Measurements from ENCODE around the gene CPNE4.

Gene CPNE4

DNA sequence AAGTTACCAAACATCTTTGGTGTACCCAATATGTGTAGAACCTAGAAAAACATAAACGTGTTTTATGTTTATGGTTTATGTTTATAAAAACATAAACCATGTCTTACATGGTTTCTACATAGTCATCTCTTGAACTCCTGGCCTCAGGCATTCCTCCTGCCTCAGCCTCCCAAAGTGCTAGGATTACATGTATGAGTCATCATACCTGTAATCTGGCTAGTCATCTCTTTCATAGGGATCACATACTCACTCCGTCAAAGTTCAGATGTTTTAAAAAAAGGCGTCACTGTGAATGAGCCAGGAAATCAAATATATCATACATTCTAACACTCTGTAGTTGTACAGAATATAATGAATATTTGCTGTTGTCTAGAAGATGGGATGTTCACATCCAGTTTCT lies 178.6 kb downstream of the CPNE4 start:
- no peak for FAIRE-seq

DNA sequence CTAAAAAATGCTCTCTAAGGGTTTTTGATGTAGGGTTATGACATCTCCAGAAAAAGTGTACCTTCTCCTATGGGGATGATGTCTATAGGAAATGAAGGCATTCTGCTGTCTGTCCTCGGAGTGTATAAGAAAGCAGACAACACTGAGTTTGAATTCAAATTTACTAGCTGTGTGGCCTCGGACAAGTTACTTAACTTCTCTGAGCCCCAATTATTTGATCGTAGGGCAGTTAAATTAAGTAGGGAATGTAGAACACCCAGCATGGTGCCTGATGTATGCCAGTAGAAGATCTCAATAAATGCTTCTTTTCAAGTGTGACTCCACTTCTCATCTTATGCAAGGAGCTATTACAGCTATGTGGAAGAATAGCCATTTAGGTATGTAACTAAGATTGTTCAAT lies 184.6 kb downstream of the CPNE4 start:
- no peak for FAIRE-seq

DNA sequence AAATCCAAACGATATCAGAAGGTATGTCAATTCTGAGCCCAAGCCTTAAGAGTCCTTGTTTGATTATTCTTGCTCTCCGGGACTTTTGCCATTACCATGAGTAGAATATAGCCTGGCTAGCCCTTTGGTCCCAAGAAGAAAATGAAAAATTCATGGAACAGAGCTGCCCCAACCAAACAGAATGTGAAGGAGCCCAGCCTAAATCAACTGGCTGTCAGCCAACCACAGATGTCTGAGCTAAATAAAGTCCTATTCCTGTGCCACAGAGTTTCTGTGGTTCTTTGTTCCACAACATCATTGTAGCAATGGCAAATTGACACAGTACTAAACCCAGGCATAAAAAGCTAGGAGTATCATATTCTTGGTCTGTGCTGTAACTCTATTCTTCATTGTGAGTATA lies 185.2 kb downstream of the CPNE4 start:
- no peak for FAIRE-seq

DNA sequence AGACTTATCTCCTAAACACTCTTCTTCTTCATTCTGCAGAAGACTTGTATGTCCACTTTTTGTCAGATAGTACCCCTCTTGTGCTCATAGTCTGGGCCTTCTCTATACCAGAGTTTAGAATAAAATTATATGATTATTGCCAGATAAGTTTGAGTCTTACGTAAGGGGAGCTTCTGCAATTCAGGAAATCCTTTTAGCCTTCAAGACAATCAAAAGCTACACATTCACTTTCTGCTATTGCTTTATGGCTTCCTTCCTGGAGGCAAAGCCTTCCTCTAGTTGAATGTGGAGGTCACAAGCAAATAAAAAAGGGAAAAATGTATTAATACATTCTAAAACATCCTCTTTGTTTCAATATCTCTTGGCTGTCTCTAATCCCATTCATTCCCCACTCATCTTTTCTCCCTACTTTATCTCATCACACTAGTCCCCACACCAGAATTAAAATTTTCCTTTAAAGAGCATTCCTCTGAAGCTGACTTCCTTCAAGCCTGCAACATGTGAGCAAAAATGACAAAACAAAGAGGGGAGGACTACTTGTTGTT lies 186.8 kb downstream of the CPNE4 start:
- FAIRE-seq, result no peak

DNA sequence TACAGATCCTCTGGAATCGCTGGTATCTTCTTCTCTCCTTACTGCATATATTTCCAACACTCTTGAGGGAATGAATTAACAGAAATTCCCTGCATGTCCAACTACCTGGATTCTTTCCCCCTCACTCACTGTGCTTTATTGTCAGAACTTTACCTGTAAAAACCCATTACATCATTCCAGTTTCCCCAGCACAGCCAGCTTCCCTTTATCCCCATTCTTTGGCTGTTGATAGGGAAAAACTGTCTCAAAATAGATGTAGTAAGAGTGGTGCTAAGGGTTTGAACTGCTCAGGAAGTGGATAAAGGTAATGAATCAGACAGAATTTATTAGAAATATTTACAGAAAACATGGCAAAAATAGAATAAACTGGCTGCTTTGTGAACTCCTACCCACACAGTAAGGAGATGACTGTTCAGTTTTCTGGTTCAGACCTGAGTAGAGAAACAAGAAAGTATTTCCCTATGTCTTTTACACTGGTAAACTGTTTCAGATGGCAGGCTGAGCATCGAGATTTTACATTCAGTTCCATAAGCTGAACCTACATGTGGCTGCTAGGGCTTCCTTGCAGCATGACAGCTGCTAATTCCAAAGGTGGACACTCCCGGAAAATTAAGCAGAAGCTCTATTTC lies 188.4 kb downstream of the CPNE4 start:
- FAIRE-seq, result no peak

DNA sequence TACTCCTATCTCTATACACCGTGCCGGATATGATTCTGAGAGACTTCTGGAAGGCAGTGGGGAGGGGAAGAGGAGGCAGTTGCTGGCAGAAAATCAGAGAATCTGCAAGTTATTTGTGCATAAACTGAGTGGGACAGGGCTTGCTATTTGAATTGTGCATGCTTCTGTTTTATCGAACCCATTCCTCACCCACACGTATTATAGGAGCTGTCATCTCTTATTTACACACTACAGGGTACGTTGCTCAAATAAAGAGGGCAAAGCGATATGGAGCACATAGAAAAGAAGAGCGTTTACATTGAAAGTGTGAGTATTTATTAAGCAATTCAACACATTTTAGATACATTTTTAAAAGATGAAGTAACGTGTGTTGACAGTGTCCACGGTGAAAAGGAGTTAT lies 191.6 kb downstream of the CPNE4 start:
- no peak for FAIRE-seq

DNA sequence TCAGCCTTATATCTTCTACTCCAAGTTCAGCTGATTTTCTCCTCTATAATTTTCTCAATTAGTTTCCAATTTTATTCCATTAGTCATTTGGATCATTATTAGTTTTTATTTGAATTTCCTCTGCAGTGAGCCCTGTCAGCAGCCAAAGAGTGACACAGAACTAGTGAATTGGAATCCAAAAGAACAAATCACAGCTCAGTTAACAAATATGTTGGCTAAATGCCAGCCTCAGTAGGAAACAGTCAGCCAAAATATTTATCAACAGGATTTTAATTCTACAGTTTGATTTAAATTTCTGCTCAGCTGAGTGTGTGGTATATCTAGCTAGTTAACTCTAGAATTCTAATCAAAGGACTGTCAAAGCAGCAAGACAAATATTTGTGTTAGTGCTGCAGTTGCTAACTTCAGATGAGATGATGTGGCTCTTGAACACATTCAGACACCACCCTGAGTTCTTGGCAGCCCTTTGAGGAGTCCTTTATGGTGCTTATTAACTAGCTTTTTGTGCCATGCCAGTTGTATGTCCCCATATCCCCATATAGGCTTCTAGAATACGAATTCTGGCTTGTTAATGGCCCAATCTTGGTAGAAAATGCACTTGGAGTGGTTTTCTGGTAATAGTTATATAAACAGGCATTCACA lies 194.5 kb downstream of the CPNE4 start:
- no peak for FAIRE-seq

DNA sequence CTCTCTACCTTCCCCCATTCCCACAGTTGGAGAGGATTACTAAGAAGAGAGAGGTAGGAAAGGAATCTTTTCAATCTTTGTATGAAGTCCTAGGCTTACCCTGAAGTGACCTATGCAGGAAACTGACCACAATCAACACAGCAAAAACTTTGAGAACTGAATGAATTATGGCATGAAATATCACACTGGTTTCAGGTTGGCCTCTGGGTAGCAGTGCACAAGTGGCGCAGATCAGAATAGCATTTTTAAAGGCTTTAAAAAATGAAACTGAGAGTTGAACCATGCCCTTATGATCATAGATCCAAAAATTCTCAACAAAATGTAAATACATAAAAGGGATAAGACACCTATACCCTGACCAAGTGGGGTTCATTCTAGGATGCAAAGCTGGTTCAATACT lies 198.9 kb downstream of the CPNE4 start:
- FAIRE-seq, result no peak

DNA sequence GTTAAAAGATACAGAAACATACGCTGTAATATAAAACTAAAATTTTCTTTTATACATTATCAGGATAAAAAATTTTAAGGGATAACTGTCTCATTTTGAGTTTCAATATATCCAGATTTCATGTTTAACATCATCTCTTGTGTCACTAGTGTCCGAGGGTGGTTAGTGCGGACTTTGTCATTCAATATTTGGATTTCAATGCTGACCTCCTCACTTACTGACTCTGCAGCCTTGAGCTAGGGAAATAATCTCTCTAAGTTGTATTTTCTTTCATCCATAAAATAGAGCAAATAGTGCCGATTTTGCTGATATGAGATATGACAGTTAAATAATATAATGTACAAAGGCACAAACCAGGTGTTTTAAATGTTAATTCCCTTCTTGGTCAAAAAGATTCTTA lies 203.2 kb downstream of the CPNE4 start:
- FAIRE-seq, result no peak

DNA sequence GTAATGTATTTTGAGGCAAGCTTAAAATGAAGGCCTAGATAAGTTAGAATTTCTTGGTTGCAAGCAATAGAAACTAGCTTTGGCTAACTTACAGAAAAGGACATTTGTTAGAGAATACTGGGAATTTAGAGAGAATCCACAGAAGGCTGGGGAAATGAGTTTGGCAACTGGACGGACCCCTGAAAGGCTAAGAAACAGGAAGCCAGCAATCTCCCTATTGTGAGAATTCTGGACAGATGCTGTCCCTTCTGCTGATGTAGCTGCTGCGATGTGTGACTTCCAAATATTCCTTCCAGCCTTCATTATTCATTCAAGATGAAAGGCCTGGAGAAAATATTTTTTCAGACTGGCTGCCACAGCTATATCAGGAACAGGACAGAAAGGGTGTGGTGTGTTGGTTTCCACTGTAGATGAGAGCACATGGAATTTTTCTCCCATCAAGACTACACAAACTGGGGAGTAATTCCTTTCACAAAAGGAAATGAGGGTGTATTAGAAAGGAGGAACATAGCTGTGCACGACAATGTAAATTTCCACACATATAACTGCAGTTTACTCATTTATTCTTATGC lies 213.5 kb downstream of the CPNE4 start:
- no peak for FAIRE-seq

DNA sequence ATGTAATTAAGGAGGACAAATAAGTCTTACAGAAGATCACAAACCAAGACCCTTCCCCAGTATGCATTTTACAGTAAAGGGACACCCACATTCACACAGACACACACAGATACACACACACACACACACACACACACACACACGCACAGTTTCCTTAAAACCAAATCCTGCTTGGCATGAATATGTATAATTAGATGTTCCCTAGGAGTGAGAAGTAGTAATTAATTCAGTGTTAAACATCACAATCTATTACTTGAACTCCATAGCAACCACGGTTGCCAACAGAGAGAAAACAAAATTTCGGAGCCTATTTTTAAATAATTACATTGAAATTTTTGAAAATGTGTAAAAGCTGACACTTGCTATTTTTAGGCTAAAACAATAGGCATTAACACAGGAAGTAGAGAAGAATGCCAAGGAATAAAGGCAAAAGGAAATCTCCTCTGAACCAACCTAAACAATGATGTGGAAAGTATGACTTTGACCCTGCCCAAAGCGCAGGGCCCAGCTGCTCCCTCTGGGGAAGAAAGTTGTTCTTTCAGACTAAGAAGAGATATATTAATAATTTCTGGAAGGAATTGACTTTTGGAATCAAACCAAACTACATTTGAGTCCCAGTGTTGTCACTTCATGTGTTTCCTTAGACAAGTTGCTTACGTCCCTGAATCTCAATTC lies 215.3 kb downstream of the CPNE4 start:
- no peak for FAIRE-seq

DNA sequence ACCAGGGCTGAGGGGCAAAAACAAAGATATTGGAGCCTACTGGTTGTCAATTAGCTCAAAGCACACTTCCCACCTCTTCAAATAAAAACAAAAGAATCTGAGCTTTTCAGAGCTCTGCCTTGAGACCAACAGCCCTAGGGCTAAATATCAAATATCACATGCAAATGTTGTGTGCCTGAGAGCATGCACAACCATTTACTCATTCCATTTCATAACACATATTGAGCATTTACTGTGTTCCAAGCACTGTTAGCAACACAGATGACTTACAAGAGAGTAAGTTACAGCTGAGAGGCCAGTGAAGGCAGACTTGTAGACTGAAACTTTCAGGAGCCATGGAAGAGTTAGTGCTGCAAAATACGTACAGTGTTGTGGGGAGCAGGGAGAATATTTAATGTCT lies 222.4 kb downstream of the CPNE4 start:
- FAIRE-seq, result no peak

DNA sequence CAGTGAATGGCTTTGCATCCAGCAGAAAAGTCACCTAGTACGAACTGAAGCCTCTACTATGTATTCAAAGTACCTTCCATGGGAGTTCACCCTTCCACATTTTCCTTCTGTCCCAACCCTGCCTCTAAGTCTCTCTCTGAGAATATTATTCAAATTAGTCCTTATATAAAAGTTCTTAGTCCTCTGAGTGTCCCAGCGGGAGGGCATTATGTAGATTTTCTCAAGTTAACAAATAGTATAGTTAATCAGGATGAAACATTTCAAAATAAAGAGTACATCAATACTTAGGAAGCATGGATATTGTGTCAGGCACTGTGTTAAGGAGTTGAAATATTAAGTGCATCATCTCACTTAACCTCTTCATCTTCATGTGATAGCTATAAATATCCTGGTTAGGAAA lies 223.3 kb downstream of the CPNE4 start:
- FAIRE-seq, result no peak

DNA sequence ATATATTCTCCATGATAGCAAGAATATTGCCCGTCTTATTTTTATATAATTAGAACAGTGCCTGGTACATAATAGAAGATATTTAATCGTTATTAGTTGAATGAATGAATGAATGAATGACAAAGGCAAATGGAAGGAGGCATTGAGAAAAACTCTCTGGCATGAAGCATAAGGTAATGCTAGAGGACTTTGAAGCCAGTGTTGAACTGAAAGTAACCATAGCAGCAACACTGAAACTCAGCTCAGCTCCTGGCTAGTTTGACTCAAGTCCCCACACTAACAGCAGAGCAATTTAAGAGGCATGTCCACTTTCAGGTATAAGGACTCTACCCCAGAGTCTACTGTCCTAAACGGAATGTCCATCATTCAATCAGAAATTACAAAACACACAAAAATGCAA lies 227.0 kb downstream of the CPNE4 start:
- FAIRE-seq, result no peak

DNA sequence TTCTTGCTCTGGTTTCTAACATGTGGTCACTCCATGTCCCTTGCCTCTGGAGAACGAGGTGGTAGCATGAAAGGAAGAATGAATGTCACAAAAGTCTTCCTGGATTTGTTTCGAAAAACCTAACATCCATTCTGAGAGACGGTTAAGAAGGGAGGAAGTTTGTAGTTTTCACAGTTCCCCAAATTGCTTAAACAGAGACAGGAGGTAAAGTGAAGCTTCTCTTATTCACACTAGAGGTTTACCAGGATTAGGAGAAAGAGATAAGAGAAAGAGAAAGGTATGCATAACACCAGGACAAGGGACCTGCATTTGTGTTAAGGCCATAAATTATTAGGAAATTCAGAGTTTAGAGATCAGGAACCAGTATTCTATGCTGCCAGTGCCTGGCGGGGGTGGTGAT lies 228.1 kb downstream of the CPNE4 start:
- no peak for FAIRE-seq

DNA sequence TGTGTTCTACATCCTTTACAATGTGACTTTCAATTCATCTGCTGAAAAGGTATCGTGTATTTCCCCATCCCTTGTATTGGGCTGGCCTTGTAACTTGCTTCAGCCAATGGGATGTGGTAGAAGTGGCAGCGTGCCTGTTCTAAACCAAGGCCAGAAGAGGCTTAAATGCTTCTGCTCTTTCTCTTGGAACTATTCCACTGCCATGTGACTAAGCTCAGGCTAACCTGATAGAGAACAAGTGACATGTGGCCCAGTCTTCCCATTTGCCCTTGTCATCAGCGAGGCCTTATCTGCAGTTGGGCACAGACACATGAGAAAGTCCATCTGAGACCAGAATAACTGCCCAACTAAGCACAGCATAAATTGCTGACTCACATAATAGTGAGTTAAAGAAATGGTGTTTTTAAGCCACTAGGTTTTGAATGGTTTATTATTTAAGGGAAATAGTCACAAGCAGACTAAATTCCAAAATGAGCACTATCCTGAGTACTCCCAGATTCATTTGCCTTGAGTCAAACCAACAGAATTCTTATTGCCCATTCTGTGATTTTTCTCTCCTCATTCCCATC lies 230.2 kb downstream of the CPNE4 start:
- FAIRE-seq, result no peak

DNA sequence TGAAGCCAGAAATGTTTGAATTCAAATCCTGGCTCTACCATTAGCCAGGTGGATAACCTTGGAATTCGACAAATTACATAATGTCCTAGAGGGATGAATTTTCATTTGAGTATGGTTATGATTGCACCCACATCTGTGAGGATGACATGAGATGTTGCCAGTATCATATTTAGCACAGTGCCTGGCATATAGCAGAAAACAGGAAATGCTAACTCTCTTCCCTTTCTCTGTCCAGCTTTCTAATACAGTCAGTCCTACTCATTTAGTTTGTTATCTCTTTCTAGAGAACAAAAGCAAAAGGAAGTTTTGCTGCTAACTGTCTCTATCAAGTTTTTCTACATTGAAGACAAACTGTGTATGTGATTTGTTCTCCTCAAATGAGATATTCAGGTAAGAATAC lies 231.7 kb downstream of the CPNE4 start:
- FAIRE-seq, result no peak

DNA sequence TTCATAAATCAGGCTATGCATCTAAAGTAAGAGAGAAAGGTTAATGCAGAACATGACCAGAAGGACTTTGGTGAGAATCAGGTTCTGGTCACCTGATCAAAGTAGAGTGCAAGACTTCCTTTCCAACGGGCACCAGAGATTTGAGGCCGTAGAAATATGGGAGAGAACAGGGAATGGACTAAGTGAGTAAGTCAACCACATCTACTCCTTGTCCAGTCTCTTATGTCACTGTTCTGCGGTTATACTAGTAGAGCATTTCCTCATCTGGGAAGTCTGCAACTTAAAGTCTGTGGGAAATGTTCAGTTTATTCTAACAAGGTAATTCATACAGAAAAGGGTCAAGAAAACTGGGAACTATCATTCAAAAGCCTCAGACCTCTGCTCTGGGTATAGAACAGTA lies 232.8 kb downstream of the CPNE4 start:
- FAIRE-seq, result no peak

DNA sequence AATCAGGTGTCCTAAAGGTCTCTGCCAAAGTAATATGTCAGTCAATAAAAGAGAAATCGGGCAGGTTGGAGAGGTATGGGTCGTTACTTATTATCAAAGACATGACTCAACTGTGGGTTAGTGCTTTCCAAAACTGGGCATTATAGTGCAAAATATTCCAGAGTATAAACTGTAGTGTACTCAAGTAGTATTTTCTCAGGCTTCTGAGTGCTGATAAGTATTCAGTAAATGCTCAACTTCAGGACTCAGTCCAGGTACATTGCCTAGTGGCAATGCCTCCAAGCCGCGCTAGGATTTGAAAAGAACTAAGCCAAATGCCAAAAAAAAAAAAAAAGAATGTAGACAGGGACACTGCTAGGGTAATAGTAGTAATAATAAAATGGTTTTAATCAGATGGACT lies 233.2 kb downstream of the CPNE4 start:
- no peak for FAIRE-seq

DNA sequence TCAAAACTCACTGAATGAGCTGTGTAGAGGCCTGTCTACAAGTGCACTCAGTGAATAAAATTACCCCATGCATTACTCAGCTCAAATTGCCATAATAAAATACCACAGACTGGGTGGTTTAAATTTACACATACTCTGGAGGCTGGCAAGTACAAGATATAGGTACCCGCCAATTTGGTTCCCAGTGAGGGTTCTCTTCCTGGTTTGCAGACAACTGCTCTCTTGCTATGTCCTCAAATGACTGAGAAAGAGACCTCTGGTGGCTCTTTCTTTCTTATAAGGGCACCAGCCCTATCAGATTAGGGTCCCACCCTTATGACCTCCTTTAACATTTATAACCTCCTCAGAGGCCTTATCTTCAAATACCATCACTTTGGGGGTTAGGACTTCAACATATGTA lies 237.0 kb downstream of the CPNE4 start:
- no peak for FAIRE-seq

DNA sequence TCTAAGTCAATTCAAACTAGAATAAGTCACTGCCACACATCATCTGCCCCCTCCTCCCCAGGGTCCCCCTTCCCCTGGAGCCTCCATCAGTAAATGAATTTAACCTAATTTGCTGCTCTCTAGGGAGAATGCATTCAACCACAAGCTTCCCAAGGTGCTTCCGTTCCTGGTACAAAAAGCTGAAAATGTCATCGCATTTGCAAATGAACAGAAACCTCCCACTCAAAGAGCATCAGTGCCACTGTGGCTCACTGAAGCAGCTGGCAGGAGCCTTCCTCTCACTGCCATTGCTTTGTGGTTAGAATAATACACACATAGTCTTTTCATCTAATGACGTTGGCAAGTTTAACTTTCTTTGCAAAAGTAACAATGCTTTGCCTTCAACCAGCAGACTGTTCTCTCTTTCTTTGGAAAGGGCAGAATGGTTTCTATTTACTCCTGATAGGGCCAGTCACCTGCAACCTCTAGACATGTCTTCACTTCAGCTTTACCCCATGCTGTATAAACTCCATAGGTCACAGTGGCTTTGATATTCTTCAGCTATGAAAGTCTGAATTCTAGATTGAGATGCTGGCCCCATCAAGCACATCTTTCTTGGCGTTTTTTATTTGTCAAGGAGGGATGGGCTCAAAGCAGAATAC lies 238.1 kb downstream of the CPNE4 start:
- FAIRE-seq, result no peak

DNA sequence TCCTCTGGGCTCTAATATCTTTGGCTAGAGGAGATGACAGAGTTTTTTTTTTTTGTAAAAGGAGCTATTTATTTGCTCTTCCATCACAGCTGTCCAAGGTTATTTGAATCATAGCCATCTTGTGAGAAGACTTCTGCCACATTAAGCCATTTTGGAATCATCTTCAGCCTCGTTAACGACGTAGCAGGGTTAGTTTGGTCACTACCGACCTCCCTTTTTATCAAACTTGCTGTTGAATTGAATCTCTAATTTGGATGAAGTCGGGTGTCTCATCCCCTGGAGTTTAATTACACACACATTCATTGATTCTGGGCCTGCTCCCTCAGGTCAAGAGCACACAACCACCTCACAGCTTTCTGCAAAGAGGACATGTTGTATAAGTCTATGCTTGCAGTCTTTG lies 238.7 kb downstream of the CPNE4 start:
- FAIRE-seq, result no peak

All from G401.6 (cell line).